Measurements from ENCODE around the gene PRXL2B.
"Not testable (repeated sequence)": the region's sequence is repeated elsewhere in the genome, so short reads cannot be mapped to it uniquely, and the experiment has no call there.

DNA sequence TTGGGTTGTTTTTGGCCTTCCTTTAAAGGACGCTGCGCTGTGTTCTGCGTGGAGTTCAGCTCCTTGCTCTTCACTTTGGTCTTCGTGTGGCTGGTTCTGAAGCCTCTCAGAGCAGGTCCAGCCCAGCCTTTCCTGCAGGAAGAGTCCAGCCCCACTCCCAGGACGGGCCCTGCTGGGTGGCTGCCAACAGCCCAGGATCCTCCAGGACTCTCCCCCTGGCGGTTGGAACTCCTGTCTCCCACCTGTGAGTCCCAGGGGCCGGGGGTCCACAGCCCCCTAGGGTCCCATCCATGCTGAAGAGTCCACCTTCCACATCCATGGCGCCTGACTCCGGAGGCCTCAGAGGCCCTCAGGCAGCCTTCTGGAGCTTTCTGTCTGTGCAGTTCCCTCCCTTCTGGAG is 35.0 kb upstream of the PRXL2B start:
- TF ChIP-seq, protein P1, sequence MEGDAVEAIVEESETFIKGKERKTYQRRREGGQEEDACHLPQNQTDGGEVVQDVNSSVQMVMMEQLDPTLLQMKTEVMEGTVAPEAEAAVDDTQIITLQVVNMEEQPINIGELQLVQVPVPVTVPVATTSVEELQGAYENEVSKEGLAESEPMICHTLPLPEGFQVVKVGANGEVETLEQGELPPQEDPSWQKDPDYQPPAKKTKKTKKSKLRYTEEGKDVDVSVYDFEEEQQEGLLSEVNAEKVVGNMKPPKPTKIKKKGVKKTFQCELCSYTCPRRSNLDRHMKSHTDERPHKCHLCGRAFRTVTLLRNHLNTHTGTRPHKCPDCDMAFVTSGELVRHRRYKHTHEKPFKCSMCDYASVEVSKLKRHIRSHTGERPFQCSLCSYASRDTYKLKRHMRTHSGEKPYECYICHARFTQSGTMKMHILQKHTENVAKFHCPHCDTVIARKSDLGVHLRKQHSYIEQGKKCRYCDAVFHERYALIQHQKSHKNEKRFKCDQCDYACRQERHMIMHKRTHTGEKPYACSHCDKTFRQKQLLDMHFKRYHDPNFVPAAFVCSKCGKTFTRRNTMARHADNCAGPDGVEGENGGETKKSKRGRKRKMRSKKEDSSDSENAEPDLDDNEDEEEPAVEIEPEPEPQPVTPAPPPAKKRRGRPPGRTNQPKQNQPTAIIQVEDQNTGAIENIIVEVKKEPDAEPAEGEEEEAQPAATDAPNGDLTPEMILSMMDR (IDR thresholded peaks at IDR 0.05; ENCODE audit: low read depth, low read length, missing input control): not testable (repeated sequence)
- not testable (repeated sequence) for TF ChIP-seq YY1 (IDR thresholded peaks at IDR 0.05); TAF1 (conservative IDR thresholded peaks at IDR 0.05); GABPA (IDR thresholded peaks at IDR 0.05 in 1 of 2, conservative IDR thresholded peaks at IDR 0.05 in 1 of 2); JUND (IDR thresholded peaks at IDR 0.05)
- TF ChIP-seq, protein P2, sequence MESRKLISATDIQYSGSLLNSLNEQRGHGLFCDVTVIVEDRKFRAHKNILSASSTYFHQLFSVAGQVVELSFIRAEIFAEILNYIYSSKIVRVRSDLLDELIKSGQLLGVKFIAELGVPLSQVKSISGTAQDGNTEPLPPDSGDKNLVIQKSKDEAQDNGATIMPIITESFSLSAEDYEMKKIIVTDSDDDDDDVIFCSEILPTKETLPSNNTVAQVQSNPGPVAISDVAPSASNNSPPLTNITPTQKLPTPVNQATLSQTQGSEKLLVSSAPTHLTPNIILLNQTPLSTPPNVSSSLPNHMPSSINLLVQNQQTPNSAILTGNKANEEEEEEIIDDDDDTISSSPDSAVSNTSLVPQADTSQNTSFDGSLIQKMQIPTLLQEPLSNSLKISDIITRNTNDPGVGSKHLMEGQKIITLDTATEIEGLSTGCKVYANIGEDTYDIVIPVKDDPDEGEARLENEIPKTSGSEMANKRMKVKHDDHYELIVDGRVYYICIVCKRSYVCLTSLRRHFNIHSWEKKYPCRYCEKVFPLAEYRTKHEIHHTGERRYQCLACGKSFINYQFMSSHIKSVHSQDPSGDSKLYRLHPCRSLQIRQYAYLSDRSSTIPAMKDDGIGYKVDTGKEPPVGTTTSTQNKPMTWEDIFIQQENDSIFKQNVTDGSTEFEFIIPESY (IDR thresholded peaks at IDR 0.05): not testable (repeated sequence)
- TF ChIP-seq, protein P3, sequence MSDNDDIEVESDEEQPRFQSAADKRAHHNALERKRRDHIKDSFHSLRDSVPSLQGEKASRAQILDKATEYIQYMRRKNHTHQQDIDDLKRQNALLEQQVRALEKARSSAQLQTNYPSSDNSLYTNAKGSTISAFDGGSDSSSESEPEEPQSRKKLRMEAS (IDR thresholded peaks at IDR 0.05): not testable (repeated sequence)
